HUDEP-2 (cell line): ENCODE results near the gene RNF112.
A peak's percentile ranks its signal among the peaks of the same experiment; 100 is the strongest.

Source experiments
- DNase-seq, 76 experiments: peaks; one replicate each; lab custom pipeline; 2025; ENCODE audit not compliant: unreplicated experiment in 76 of 76; lab: John Stamatoyannopoulos, UW

The RNF112 gene

DNA sequence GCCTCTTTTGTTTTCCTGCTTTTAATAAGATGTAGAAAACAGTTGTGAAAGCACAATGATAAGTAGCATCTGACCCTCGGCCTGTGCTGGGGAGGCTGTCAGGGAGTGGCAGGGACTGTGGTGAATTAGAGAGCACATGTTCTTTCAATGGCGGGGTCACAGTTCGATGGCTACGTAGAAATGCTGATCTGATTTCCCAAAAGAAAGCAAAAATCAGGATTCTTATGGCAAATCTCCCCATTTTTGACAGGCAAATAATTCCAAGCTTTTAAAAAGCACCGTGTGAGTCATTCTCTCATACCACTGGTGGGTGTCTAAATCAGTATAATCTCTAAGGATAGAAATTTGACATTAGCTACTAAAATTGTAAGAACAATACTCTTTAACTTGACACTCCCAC lies 36.9 kb upstream of the RNF112 start:
- DNase-seq: no peak

- no peak for DNase-seq
Observed at GRCh38 chr17:19375732-19376131, 35.3 kb upstream of the RNF112 start.

GRCh38 chr17:19376811-19377210 lies 34.2 kb upstream of the RNF112 start:
- DNase-seq: peak in 3 of 76 experiments; percentile 8 to 22 (median 14)

DNA sequence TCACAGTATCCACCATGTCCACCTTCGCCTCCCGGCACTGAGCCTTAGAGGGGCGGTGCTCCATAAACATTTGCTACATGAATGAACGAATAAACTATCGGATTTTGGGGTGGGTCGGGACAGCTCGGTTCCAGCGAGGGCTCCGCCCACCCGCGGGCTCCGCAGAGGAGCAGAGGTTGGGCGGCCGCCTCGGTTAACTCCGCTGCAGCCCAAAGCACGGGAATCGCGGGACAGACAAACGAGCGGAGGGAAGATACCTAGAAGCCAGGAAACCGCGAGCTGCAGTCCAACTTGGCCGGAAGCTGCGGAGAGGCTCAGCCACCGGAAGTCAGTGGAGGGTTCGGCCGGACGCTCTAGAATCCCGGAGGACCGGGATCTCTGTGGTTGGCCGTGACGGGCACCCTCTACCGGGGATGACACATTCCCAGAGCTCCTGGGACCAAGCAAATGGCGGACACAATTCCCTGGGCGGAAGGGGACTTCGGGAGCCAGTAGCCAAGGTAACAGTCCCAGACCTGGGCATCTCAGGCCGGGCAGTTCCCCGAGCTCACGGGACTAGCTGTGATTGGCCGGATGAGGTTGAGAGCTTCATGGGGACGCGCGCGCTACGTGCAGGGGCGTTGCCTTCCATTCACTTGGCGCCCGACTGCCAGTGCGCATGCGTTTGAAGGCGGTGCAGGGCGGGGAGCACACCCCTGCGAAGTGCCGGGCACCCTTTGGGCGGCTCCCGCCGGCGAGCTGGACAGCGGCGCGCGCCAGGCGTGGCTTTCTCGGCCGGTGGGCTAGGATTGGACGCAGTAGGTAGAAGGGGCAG lies 33.2 kb upstream of the RNF112 start:
- peak; percentile 71 to 99 (median 96) for DNase-seq

DNA sequence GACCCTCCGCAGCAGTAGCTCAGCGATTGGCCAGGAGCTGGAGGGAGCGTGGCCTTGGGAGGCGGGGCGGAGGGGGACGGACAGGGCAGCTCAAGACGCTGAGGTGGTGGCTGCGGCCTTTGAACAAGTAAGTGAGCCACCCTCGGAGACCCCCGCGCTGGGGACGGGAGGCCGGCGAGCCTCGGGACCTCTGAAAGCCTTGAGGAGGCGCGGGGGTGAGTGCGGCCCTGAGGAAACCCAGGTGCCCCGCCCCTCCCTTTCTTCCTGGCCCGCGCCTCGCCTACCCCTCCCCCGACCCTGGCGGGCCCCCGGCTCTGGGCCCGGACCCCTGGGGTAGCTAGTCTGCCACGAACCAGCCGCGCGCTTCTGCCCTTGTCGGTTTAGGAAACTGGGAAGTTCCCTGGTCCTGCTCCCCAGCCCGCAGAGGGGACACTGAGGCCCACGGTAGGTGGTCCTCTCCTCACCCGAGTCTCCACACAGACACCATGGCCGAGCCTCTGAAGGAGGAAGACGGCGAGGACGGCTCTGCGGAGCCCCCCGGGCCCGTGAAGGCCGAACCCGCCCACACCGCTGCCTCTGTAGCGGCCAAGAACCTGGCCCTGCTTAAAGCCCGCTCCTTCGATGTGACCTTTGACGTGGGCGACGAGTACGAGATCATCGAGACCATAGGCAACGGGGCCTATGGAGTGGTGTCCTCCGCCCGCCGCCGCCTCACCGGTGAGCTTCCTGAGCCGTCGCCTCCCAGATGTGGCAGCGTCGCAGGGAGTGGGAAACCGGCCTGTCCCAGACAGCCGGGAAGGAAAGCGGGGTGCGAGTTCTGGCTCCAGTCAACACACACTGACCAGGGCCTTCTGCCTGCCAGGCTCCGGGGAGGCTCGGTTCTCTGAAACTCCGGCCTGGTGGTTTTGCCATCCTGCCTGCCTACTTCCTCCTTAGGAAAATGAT lies 32.3 kb upstream of the RNF112 start, which contains the start of gene MAPK7:
TSS of gene MAPK7 (plus strand) at position 83 of the 945 bp plus-strand sequence. CDS start at position 486, 403 bp downstream.
- peak in 3 of 76 experiments; percentile 37 to 58 (median 57) for DNase-seq

- no peak for DNase-seq
Observed at GRCh38 chr17:19379361-19380065, 31.5 kb upstream of the RNF112 start.

GRCh38 chr17:19380481-19381301 lies 30.3 kb upstream of the RNF112 start:
- DNase-seq: no peak

DNA sequence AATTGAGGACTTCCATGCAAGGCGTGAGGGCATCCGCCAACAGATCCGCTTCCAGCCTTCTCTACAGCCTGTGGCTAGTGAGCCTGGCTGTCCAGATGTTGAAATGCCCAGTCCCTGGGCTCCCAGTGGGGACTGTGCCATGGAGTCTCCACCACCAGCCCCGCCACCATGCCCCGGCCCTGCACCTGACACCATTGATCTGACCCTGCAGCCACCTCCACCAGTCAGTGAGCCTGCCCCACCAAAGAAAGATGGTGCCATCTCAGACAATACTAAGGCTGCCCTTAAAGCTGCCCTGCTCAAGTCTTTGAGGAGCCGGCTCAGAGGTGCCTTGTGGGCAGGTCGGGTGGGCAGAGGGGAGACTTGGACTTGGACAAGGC lies 29.7 kb upstream of the RNF112 start:
- no peak for DNase-seq

DNA sequence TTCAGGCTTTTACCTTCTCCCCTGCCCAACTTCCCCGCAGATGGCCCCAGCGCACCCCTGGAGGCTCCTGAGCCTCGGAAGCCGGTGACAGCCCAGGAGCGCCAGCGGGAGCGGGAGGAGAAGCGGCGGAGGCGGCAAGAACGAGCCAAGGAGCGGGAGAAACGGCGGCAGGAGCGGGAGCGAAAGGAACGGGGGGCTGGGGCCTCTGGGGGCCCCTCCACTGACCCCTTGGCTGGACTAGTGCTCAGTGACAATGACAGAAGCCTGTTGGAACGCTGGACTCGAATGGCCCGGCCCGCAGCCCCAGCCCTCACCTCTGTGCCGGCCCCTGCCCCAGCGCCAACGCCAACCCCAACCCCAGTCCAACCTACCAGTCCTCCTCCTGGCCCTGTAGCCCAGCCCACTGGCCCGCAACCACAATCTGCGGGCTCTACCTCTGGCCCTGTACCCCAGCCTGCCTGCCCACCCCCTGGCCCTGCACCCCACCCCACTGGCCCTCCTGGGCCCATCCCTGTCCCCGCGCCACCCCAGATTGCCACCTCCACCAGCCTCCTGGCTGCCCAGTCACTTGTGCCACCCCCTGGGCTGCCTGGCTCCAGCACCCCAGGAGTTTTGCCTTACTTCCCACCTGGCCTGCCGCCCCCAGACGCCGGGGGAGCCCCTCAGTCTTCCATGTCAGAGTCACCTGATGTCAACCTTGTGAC lies 29.1 kb upstream of the RNF112 start:
- DNase-seq: no peak

- no peak for DNase-seq
Observed at GRCh38 chr17:19382531-19383444, 28.2 kb upstream of the RNF112 start.

DNA sequence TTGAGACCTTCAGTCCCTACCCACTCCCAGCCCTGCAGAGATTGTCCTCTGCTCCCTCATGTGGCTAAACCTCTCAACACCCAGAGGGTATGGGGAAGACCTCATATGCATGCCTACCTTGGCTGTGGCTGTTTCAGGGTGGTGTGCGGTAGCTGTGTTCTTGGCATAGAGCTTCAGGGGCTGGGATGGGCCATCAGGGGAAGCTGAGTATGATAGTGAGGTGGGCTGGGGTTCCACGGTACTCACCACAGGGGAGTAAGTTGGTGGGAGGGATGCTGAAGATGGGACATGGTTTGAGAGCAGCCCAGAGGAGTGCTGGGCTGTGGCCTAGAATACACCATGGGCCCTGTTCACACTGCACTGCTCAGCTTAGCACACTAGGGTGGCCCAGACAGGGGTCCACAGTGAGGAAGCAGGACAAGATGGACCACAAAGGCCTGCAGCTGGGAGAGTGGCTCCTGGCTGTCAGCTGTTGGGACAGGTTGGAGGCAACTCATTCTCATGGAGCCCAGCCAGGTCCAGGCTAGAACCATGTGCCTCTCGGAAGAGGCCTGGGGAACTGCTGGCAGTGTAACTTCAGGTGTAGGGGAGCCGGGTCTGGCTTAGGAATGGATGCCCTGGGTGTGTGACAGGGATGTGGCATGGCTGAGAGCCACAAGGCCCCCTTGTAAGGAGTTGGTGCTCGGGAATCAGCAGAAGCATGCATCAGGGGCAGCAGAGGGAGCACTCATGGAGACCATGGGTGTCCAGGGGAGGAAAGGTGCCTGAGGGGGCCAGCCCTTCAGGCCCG lies 27.2 kb upstream of the RNF112 start:
- DNase-seq: no peak

DNA sequence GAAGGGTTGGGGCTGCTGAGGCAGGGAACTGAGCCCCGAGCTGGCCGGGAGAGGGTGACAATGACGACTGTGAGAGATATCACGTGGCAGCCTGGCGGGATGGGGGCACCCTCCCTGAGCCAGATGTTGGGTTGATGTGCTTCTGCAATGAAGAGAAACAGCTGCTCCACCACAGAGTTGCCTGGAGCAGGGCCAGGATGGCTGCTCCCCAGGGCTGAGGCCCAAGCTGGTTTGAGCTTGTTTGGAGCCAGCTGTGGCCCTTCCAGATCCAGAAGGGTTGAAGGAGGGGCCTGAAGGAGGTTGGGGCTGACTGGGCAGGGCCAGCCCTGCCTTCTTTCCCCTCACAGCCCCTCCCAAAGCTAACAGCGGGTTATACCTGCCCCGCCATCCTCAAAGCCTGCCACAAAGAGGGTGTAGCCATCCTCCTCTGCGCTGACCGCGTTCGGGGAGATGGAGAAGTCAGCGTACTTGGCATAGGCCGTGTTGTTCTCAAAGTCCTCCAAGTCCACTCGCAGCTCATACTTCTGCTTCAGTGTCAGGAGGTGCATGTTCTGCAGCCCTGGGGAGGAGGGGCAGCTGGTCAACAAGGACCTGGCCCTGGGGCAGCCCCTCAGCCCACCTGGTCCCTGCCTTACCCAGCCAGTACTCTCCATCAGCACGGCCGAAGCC lies 26.2 kb upstream of the RNF112 start:
- peak in 75 of 76 experiments; percentile 30 to 95 (median 87) for DNase-seq

DNA sequence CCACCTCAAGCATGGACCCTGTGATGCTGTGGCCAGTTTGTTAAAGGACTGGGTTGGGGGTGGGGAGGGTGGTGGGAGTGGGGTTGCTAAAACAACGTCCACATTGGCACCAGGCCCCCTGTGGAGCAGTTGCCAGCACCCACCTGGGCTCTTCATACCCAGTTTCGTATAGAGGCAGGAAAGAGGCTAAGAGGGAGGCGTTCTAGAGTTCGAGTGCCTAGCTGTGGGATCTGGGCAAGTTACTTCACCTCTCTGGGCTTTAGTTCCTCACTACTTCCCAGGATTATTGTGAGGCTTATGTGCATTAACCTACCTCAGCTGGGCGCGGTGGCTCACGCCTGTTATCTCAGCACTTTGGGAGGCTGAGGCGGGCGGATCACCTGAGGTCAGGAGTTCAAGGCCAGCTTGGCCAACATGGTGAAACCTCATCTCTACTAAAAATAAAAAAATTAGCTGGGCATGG lies 25.5 kb upstream of the RNF112 start:
- DNase-seq: no peak

- DNase-seq: no peak
Observed at GRCh38 chr17:19386051-19386929, 24.7 kb upstream of the RNF112 start.

- no peak for DNase-seq
Observed at GRCh38 chr17:19386974-19387920, 23.8 kb upstream of the RNF112 start, which contains the start of gene MFAP4. MFAP4 (minus strand) TSS chr17:19387190; CDS start chr17:19387155, 35 bp downstream.
